Pancreas (tissue), 10 donors: ENCODE data around the gene ZBTB8B. TPM values are rescaled to one million over a fixed set of nuclear protein-coding genes. Genes with fewer than 3 reads are reported as not detected.

Experiments used
- ATAC-seq, 4 donors: fragments of 200-7000 bp; cut with Tn5 transposase; one replicate each; pipeline versions ENCODE4 v1.8.0 to v1.9.1; 2020; ENCODE audit warnings: mild to moderate bottlenecking in 4 of 4, moderate library complexity in 4 of 4
- DNase-seq, 6 donors: peaks; one replicate each; pipeline ENCODE4 v3.0.0-alpha.2; 2020
- FAIRE-seq: peaks from 2 replicates; lab custom pipeline; 2012; peaks lifted over from hg19 to GRCh38; lab: Jason Lieb, UNC
- H3K27ac ChIP-seq, 4 donors: fragments of 200-600 bp; sonication (generic); 1 replicate in 3 of 4; 2 replicates in 1 of 4; pipeline versions ENCODE4 v1.5.0 to v1.8.0; 2020
- H3K27me3 ChIP-seq, 4 donors: fragments of 200-600 bp; one replicate each; pipeline ENCODE4 v1.8.0; 2021
- H3K36me3 ChIP-seq, 3 donors: fragments of 200-600 bp; sonication (generic) in 1 of 3; one replicate each; pipeline versions ENCODE4 v1.5.0 to v1.8.0; 2020 to 2021
- H3K4me1 ChIP-seq, 3 donors: fragments of 200-600 bp; one replicate each; pipeline ENCODE4 v1.8.0; 2021
- H3K4me3 ChIP-seq, 4 donors: fragments of 200-600 bp; sonication (generic) in 2 of 4; one replicate each; pipeline versions ENCODE4 v1.5.0 to v1.8.0; 2020 to 2021
- H3K9me3 ChIP-seq, 4 donors: fragments of 200-600 bp; one replicate each; pipeline ENCODE4 v1.8.0; 2021
- WGBS, 2 donors: extraction: QIAGEN DNeasy Blood & Tissue Kit; methylation state at CpG; one replicate each; pipeline ENCODE4 v1.1.7; 2013; 5-methylcytosine and 5-hydroxymethylcytosine counted together
- intact Hi-C, 3 donors: fragments of 100-400 bp; cut with DNase I; formaldehyde crosslinking; loops; one replicate each; pipeline versions ENCODE4 v1.11.1 to v1.14.2; 2022
- polyA plus RNA-seq, 2 donors: library from polyadenylated mRNA; stranded (reverse); fragments of 200-250 nt; gene quantifications; one replicate each; pipeline ENCODE4 v1.2.3, GENCODE V29; 2013
- total RNA-seq, 6 donors: library from RNA; stranded (reverse); fragmentation: NEBNext Ultra II Directional in 4 of 6; extraction: Animal tissue kit (Norgen Biotek cat#: 25700) in 4 of 6; gene quantifications; one replicate each; pipeline versions ENCODE4 v1.2.1 to v1.2.4, GENCODE V29; 2021 to 2023
- TF ChIP-seq, protein P1 (sequence below), 4 donors: fragments of 200-600 bp; sonication (generic) in 3 of 4; IDR thresholded peaks; one replicate each; pipeline versions ENCODE4 v1.5.0 to v1.8.0; 2021; ENCODE audit warnings: antibody characterized with exemption in 4 of 4
- donor health status: healthy with polysubstance abuse.
- donor health status: DM: no; HTN: no; CAD: no; lungs with moderate emphysema.
- donor health status: DM: no; HTN: no; CAD: no.
- donor health status: control.
- donor health status: control.
- donor health status: Bipolar disorder and iron deficiency.
- donor health status: DM: yes; HTN: yes; CAD: no.
- donor health status: DM: no; HTN: no; CAD: no.
- donor health status: DM: no; HTN: no; CAD: no.
- donor health status: DM: yes; HTN: yes; CAD: no.

ZBTB8B gene
- total and polyA plus RNA-seq, 8 donors: under 0.01 to 0.06 (median 0.01) TPM

- 85 to 92% methylated on average over 3 of the region's 3 CpGs for WGBS, 2 donors
- H3K27ac ChIP-seq: no peak overlapping the region
- H3K4me3 ChIP-seq: no peak overlapping the region
- intact Hi-C loops: no loop called here
- FAIRE-seq: no peak
- no peaks in the 10 kb centered on the region for H3K36me3 ChIP-seq
- H3K9me3 ChIP-seq: no peaks in the 10 kb centered on the region
- no peak for ATAC-seq
- no peaks in the 10 kb centered on the region for H3K27me3 ChIP-seq
- H3K4me1 ChIP-seq: no peaks in the 10 kb centered on the region
- DNase-seq: no peak
- TF ChIP-seq, protein P1, sequence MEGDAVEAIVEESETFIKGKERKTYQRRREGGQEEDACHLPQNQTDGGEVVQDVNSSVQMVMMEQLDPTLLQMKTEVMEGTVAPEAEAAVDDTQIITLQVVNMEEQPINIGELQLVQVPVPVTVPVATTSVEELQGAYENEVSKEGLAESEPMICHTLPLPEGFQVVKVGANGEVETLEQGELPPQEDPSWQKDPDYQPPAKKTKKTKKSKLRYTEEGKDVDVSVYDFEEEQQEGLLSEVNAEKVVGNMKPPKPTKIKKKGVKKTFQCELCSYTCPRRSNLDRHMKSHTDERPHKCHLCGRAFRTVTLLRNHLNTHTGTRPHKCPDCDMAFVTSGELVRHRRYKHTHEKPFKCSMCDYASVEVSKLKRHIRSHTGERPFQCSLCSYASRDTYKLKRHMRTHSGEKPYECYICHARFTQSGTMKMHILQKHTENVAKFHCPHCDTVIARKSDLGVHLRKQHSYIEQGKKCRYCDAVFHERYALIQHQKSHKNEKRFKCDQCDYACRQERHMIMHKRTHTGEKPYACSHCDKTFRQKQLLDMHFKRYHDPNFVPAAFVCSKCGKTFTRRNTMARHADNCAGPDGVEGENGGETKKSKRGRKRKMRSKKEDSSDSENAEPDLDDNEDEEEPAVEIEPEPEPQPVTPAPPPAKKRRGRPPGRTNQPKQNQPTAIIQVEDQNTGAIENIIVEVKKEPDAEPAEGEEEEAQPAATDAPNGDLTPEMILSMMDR (IDR thresholded peaks at IDR 0.05): no peak
Observed at GRCh38 chr1:32489774-32490454, 25.0 kb downstream of the ZBTB8B start.

GRCh38 chr1:32491386-32491785, 26.5 kb downstream of the ZBTB8B start:
- Histone ChIP-seq H3K27me3 (no peaks in the 10 kb centered on the region), H3K36me3 (no peaks in the 10 kb centered on the region), H3K9me3 (no peaks in the 10 kb centered on the region), H3K27ac (no peak overlapping the region), H3K4me1 (peaks cover 0 to 1% (median 0%) of the 10 kb centered on the region in 3 donors), H3K4me3 (no peak overlapping the region)
- ATAC-seq (no peak), DNase-seq (no peak), FAIRE-seq (no peak)
- WGBS, 2 donors: 86% methylated on average over 2 of the region's 2 CpGs
- intact Hi-C loops: no loop called here
- TF ChIP-seq, protein P1 (IDR thresholded peaks at IDR 0.05): no peak

DNA sequence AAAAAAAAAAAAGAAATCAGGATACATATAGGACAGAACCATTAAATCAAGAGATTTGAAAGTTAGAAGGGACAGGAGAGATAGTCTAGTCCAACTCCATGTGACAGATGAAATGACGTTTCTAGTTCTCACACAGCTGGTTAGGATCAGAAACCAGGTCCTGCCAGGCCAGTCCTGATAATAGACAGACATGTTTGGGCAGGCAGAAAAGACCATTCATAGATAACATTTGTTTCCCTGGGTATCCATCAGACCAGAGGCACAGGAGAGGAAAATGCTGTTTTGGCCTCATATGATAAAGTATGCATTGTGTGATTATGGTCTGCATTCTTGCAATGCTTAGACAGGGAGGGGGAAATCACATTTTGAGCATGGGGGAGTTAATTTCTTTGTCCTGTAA, 29.3 kb downstream of the ZBTB8B start:
- no peak overlapping the region for H3K27ac ChIP-seq
- H3K4me3 ChIP-seq: no peak overlapping the region
- H3K27me3 ChIP-seq: no peaks in the 10 kb centered on the region
- ATAC-seq: no peak
- intact Hi-C loops: no loop called here
- DNase-seq: no peak
- TF ChIP-seq, protein P1 (IDR thresholded peaks at IDR 0.05): no peak
- no peaks in the 10 kb centered on the region for H3K36me3 ChIP-seq
- no peak for FAIRE-seq
- 54 to 67% methylated on average over 1 of the region's 1 CpG for WGBS, 2 donors
- H3K9me3 ChIP-seq: no peaks in the 10 kb centered on the region
- peaks cover 0 to 5% (median 0%) of the 10 kb centered on the region in 3 donors for H3K4me1 ChIP-seq

DNA sequence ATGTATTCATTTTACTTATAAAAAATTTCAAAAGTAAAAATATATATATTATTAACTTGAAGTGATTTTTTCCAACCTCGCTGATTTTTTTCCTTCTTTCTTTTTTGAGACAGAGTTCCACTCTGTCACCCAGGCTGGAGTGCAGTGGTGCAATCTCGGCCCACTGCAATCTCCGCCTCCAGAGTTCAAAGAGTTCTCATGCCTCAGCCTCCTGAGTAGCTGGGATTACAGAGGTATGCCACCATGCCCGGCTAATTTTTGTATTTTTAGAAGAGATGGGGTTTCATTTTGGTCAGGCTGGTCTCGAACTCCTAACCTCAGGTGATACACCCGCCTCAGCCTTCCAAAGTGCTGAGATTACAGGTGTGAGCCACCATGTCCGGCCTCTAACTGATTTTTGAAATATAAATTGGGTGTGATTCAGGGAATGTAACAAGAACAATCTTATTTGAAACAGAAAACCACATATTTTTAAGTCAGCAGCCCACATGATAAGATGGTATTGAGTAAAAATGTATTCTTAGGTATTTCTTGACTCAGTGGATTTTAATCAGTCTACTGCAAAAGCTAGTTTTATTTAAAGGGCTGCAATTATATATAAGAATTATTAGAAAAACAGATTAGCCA, 30.0 kb downstream of the ZBTB8B start:
- no peak for FAIRE-seq
- H3K27me3 ChIP-seq: no peaks in the 10 kb centered on the region
- WGBS, 2 donors: 84 to 85% methylated on average over 7 of the region's 7 CpGs
- intact Hi-C loops: no loop called here
- TF ChIP-seq, protein P1 (IDR thresholded peaks at IDR 0.05): no peak
- H3K9me3 ChIP-seq: no peaks in the 10 kb centered on the region
- DNase-seq: no peak
- H3K27ac ChIP-seq: no peak overlapping the region
- H3K36me3 ChIP-seq: no peaks in the 10 kb centered on the region
- H3K4me1 ChIP-seq: peaks cover 0 to 5% (median 0%) of the 10 kb centered on the region in 3 donors
- ATAC-seq: no peak
- no peak overlapping the region for H3K4me3 ChIP-seq

DNA sequence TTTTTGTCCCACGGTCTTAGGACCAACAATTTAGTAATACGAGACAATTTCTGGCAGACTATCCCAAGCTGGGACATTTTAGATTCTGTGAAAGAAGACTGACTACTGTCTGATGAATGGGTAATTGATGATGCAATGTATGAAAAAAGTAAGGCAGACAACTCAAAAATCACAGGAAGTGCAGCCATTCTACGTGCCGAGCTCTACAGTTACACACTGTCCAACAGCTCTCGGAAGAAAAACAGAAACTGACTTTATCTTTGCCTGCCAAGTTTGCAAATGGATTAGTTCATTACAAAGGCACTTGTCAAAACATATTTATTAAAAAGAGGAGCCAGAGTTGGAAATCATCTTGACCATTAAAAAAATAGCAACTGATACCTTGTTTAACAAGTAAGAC, 31.3 kb downstream of the ZBTB8B start:
- FAIRE-seq: no peak
- Histone ChIP-seq H3K4me1 (peaks cover 0 to 5% (median 0%) of the 10 kb centered on the region in 3 donors), H3K4me3 (no peak overlapping the region), H3K27ac (peak overlapping the region in 1 of 4 donors; percentile 25), H3K27me3 (no peaks in the 10 kb centered on the region), H3K9me3 (no peaks in the 10 kb centered on the region), H3K36me3 (no peaks in the 10 kb centered on the region)
- 53% methylated on average over 5 of the region's 5 CpGs for WGBS, 2 donors
- ATAC-seq: no peak
- no peak for DNase-seq
- TF ChIP-seq, protein P1 (IDR thresholded peaks at IDR 0.05): no peak
- intact Hi-C loops: no loop called here
